H1 (cell line): Measurements from ENCODE around the gene RFT1. TPM values are rescaled to one million over a fixed set of nuclear protein-coding genes. Genes with fewer than 3 reads are reported as not detected.

Experiments
- CHD1 ChIP-seq: IDR thresholded peaks from 2 replicates; pipeline ENCODE4 v1.6.1; 2012; ENCODE audit warnings: low read depth, low read length, improper control_type of control experiment
- CHD7 ChIP-seq: fragments of 300-600 bp; sonication (generic); IDR thresholded peaks from 2 replicates; pipeline ENCODE4 v1.7.1; 2012; ENCODE audit warnings: low read length, moderate library complexity, mild to moderate bottlenecking, inconsistent platforms; ENCODE audit not compliant: insufficient replicate concordance
- GTF2F1 ChIP-seq: IDR thresholded peaks from 2 replicates; pipeline ENCODE4 v1.6.1; 2012; ENCODE audit warnings: low read depth, low read length, improper control_type of control experiment, borderline replicate concordance
- HDAC2 ChIP-seq, 2 experiments: fragments of 300-600 bp in 1 of 2; sonication (generic) in 1 of 2; IDR thresholded peaks; 2 replicates each; pipeline ENCODE4 v1.6.1; 2011 to 2012; ENCODE audit warnings: low read depth in 2 of 2, low read length in 2 of 2, mild to moderate bottlenecking in 2 of 2, moderate library complexity in 2 of 2, borderline replicate concordance in 1 of 2, inconsistent platforms in 1 of 2
- SIN3A ChIP-seq, 2 experiments: IDR thresholded peaks in 1 of 2; conservative IDR thresholded peaks in 1 of 2; 2 replicates each; pipeline ENCODE4 v1.6.1; 2011 to 2012; ENCODE audit warnings: low read length in 2 of 2, improper control_type of control experiment in 1 of 2, low read depth in 1 of 2, mild to moderate bottlenecking in 1 of 2
- USF2 ChIP-seq: IDR thresholded peaks from 2 replicates; pipeline ENCODE4 v1.6.1; 2011; ENCODE audit warnings: low read length, improper control_type of control experiment
- polyA plus RNA-seq, 7 experiments: library from polyadenylated mRNA; depleted of rRNA in 3 of 7; stranded (reverse) in 5 of 7; unstranded in 2 of 7; fragments of >200 nt in 5 of 7; fragments of 200-250 nt in 2 of 7; gene quantifications; 1 replicate in 5 of 7; 2 replicates in 1 of 7; 4 replicates in 1 of 7; pipeline versions ENCODE4 v1.2.1 to v1.2.3, GENCODE V29; 2011 to 2013; ENCODE audit warnings: missing spikeins in 2 of 7, mixed read lengths in 2 of 7
- total RNA-seq: library from RNA; stranded (reverse); fragmentation: NEBNext Ultra II Directional; extraction: Animal tissue kit (Norgen Biotek cat#: 25700); gene quantifications from 2 replicates; pipeline ENCODE4 v1.2.1, GENCODE V29; 2021

RFT1 gene
- total and polyA plus RNA-seq, 2 of the 8 experiments (the other 6 are each of a cell fraction or from before 2014, with no cell fraction given), result 27.7 to 42.4 TPM

DNA sequence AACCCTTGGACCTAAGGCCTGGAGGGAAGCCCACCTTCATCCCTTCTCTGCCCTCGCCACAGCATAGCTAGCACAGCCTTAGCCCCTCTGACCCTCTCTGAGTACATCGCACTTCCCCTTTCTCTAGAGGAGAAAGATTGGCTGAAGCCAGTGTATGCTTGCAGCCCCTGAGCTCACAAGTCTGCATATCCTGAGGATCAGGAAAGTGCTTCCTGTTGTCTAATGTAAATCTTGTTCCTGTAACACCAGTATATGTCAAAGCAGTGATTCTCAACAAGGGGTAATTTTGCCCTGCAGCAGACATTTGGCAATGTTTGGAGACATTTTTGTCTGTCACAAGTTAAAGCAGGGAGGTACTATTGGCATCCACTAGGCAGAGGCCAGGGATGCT is 28.5 kb upstream of the RFT1 start (continued):
- TF ChIP-seq CHD7 (no peak), SIN3A (conservative IDR thresholded peaks at IDR 0.05 in 1 of 2, IDR thresholded peaks at IDR 0.05 in 1 of 2; ENCODE audit: low read depth in 1 of 2, low read length in 2 of 2) (no peak), USF2 (no peak), HDAC2 (IDR thresholded peaks at IDR 0.05; ENCODE audit: borderline replicate concordance in 1 of 2, low read depth in 2 of 2, low read length in 2 of 2) (no peak), GTF2F1 (no peak), CHD1 (no peak)
